ENCODE data around the gene KCND3.

KCND3 gene

GRCh38 chr1:111876631-111877030, 112.8 kb downstream of the KCND3 start:
- TF ChIP-seq, protein P1, sequence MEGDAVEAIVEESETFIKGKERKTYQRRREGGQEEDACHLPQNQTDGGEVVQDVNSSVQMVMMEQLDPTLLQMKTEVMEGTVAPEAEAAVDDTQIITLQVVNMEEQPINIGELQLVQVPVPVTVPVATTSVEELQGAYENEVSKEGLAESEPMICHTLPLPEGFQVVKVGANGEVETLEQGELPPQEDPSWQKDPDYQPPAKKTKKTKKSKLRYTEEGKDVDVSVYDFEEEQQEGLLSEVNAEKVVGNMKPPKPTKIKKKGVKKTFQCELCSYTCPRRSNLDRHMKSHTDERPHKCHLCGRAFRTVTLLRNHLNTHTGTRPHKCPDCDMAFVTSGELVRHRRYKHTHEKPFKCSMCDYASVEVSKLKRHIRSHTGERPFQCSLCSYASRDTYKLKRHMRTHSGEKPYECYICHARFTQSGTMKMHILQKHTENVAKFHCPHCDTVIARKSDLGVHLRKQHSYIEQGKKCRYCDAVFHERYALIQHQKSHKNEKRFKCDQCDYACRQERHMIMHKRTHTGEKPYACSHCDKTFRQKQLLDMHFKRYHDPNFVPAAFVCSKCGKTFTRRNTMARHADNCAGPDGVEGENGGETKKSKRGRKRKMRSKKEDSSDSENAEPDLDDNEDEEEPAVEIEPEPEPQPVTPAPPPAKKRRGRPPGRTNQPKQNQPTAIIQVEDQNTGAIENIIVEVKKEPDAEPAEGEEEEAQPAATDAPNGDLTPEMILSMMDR (conservative IDR thresholded peaks at IDR 0.05; ENCODE audit: low read length): no peak
- no peak for TF ChIP-seq EZH2phosphoT487 (IDR thresholded peaks at IDR 0.05; ENCODE audit: borderline replicate concordance)
- H3K27me3 ChIP-seq (ENCODE audit: insufficient read depth, low read length, poor library complexity, severe bottlenecking): no peaks in the 10 kb centered on the region
- no peak overlapping the region for H2AFZ ChIP-seq (ENCODE audit: low read length)
- H3K4me1 ChIP-seq (ENCODE audit: insufficient read depth, low read length, poor library complexity, severe bottlenecking): no peaks in the 10 kb centered on the region
- no peak overlapping the region for H3K4me2 ChIP-seq (ENCODE audit: low read depth, low read length, poor library complexity, severe bottlenecking)
- H3K9ac ChIP-seq (ENCODE audit: low read depth, low read length, poor library complexity, severe bottlenecking): no peak overlapping the region
- H3K9me2 ChIP-seq (replicated peaks; ENCODE audit: low read depth, low read length): no peaks in the 10 kb centered on the region
- H3F3A ChIP-seq (ENCODE audit: low read depth): no peaks in the 10 kb centered on the region
- H4K20me1 ChIP-seq (ENCODE audit: insufficient read depth, low read length, poor library complexity, severe bottlenecking): no peaks in the 10 kb centered on the region
- no peaks in the 10 kb centered on the region for H3K79me2 ChIP-seq (ENCODE audit: insufficient read depth, low read length)
- H3K36me3 ChIP-seq (ENCODE audit: insufficient read depth, low read length): no peaks in the 10 kb centered on the region
- no peak overlapping the region for H3K4me3 ChIP-seq (ENCODE audit: low read length, poor library complexity, severe bottlenecking)
- no peaks in the 10 kb centered on the region for H3K9me3 ChIP-seq (ENCODE audit: insufficient read depth, low read depth, low read length)

DNA sequence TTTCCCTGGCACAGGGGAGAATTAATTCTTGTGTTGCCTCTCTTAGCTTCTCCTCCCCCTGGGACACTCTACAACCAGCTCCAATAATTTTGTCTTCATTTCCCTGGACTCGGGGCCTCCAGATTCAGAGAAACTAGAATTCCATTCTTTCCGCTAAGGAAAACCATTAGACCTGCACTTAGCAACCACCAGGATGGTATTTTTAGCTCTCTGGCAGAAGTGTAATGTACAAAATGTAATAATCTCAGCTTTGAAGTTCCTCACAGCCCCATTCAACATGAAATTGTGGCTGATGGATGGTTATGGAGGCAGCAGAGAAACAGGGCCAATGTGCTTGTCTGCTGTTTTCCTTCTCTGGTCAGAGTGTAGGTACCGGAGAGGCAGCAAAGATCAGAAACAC, 113.8 kb downstream of the KCND3 start:
- no peaks in the 10 kb centered on the region for H3K27me3 ChIP-seq (ENCODE audit: insufficient read depth, low read length, poor library complexity, severe bottlenecking)
- H3K4me3 ChIP-seq (ENCODE audit: low read length, poor library complexity, severe bottlenecking): no peak overlapping the region
- H4K20me1 ChIP-seq (ENCODE audit: insufficient read depth, low read length, poor library complexity, severe bottlenecking): no peaks in the 10 kb centered on the region
- H3K4me2 ChIP-seq (ENCODE audit: low read depth, low read length, poor library complexity, severe bottlenecking): no peak overlapping the region
- H3K36me3 ChIP-seq (ENCODE audit: insufficient read depth, low read length): no peaks in the 10 kb centered on the region
- H2AFZ ChIP-seq (ENCODE audit: low read length): no peak overlapping the region
- no peaks in the 10 kb centered on the region for H3K79me2 ChIP-seq (ENCODE audit: insufficient read depth, low read length)
- H3K4me1 ChIP-seq (ENCODE audit: insufficient read depth, low read length, poor library complexity, severe bottlenecking): no peaks in the 10 kb centered on the region
- no peaks in the 10 kb centered on the region for H3K9me2 ChIP-seq (replicated peaks; ENCODE audit: low read depth, low read length)
- H3K9me3 ChIP-seq (ENCODE audit: insufficient read depth, low read depth, low read length): no peaks in the 10 kb centered on the region
- no peaks in the 10 kb centered on the region for H3F3A ChIP-seq (ENCODE audit: low read depth)
- TF ChIP-seq EZH2phosphoT487 (IDR thresholded peaks at IDR 0.05; ENCODE audit: borderline replicate concordance): no peak
- TF ChIP-seq, protein P1 (conservative IDR thresholded peaks at IDR 0.05; ENCODE audit: low read length): no peak
- H3K9ac ChIP-seq (ENCODE audit: low read depth, low read length, poor library complexity, severe bottlenecking): no peak overlapping the region

DNA sequence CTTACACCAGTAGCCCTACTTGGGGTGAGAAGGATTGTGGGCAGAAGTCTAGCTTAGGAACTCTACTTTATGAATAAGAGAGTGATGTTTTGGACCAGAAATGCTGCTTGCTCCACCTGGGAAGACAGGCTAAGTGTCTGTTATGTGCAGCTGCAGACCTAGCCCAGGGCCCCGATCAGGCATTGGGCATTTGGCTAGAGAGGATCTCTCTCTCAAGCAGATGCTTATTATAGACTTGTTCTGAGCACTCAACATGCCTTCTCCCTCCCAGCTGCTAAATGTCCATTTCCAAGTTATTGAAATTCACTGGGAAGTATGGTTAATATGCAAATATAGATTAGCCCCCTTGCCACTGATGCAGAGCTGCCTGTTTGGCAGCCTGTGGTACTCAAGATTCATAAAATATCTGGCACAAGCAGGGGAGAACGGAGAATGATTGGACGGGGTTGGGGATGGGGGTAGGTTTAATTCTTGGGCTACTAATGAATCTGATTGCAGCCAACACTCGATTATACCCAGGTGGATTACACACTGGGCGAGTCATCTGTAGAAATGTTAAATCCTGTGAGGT, 115.9 kb downstream of the KCND3 start:
- H3K27me3 ChIP-seq (ENCODE audit: insufficient read depth, low read length, poor library complexity, severe bottlenecking): no peaks in the 10 kb centered on the region
- no peaks in the 10 kb centered on the region for H3K36me3 ChIP-seq (ENCODE audit: insufficient read depth, low read length)
- no peaks in the 10 kb centered on the region for H3F3A ChIP-seq (ENCODE audit: low read depth)
- no peaks in the 10 kb centered on the region for H3K79me2 ChIP-seq (ENCODE audit: insufficient read depth, low read length)
- H3K4me1 ChIP-seq (ENCODE audit: insufficient read depth, low read length, poor library complexity, severe bottlenecking): no peaks in the 10 kb centered on the region
- no peaks in the 10 kb centered on the region for H3K9me2 ChIP-seq (replicated peaks; ENCODE audit: low read depth, low read length)
- no peak overlapping the region for H3K4me3 ChIP-seq (ENCODE audit: low read length, poor library complexity, severe bottlenecking)
- no peaks in the 10 kb centered on the region for H4K20me1 ChIP-seq (ENCODE audit: insufficient read depth, low read length, poor library complexity, severe bottlenecking)
- H2AFZ ChIP-seq (ENCODE audit: low read length): no peak overlapping the region
- H3K4me2 ChIP-seq (ENCODE audit: low read depth, low read length, poor library complexity, severe bottlenecking): no peak overlapping the region
- no peaks in the 10 kb centered on the region for H3K9me3 ChIP-seq (ENCODE audit: insufficient read depth, low read depth, low read length)
- no peak overlapping the region for H3K9ac ChIP-seq (ENCODE audit: low read depth, low read length, poor library complexity, severe bottlenecking)
- no peak for TF ChIP-seq EZH2phosphoT487 (IDR thresholded peaks at IDR 0.05; ENCODE audit: borderline replicate concordance)
- TF ChIP-seq, protein P1 (conservative IDR thresholded peaks at IDR 0.05; ENCODE audit: low read length): no peak
